Measurements from ENCODE around the gene TOX3. TPM values are rescaled to one million over a fixed set of nuclear protein-coding genes. Genes with fewer than 3 reads are reported as not detected.

TOX3 gene
- total RNA-seq, 2 donors from 2014 or later: 4.8 to 8.5 TPM

GRCh38 chr16:52498328-52499059 lies 48.4 kb downstream of the TOX3 start:
- Mint-ChIP-seq H3K4me3 (no peak overlapping the region), H3K4me1 (peaks cover 40% of the 10 kb centered on the region), H3K27me3 (ENCODE audit: insufficient read depth) (peaks cover 72% of the 10 kb centered on the region), H3K9me3 (no peaks in the 10 kb centered on the region), H3K36me3 (ENCODE audit: low read depth) (no peaks in the 10 kb centered on the region), H3K27ac (no peak overlapping the region)
- Histone ChIP-seq H3K27me3 (ENCODE audit: control insufficient read depth, insufficient read depth, low read length, poor library complexity, severe bottlenecking) (peaks cover 57% of the 10 kb centered on the region), H3K4me3 (ENCODE audit: low read length) (no peak overlapping the region), H3K4me1 (ENCODE audit: control insufficient read depth, insufficient read depth, low read length) (peaks cover 3% of the 10 kb centered on the region), H3K9me3 (ENCODE audit: control insufficient read depth, low read length) (no peaks in the 10 kb centered on the region), H3K27ac (ENCODE audit: low read depth, low read length) (peak overlapping the region; percentile 59), H3K36me3 (ENCODE audit: control insufficient read depth, insufficient read depth, low read length) (no peaks in the 10 kb centered on the region), H3K9ac (ENCODE audit: extremely low read depth, low read length, poor library complexity, severe bottlenecking) (no peak overlapping the region)
- TF ChIP-seq CTCF (conservative IDR thresholded peaks at IDR 0.05): no peak
- DNase-seq: no peak
- WGBS, 2 experiments (ENCODE audit: insufficient coverage in 1 of 2, insufficient read length in 1 of 2): 73 to 82% methylated on average over 5 to 16 of the region's 16 CpGs

- no peak overlapping the region for H3K4me3 Mint-ChIP-seq
Measured at GRCh38 chr16:52497067-52497816, 49.7 kb downstream of the TOX3 start.

More at GRCh38 chr16:52497067-52497816, 49.7 kb downstream of the TOX3 start:
- Mint-ChIP-seq H3K36me3 (ENCODE audit: low read depth) (no peaks in the 10 kb centered on the region), H3K4me1 (peaks cover 41% of the 10 kb centered on the region), H3K27me3 (ENCODE audit: insufficient read depth) (peaks cover 66% of the 10 kb centered on the region), H3K9me3 (no peaks in the 10 kb centered on the region), H3K27ac (no peak overlapping the region)
- Histone ChIP-seq H3K36me3 (ENCODE audit: control insufficient read depth, insufficient read depth, low read length) (no peaks in the 10 kb centered on the region), H3K9ac (ENCODE audit: extremely low read depth, low read length, poor library complexity, severe bottlenecking) (no peak overlapping the region), H3K27me3 (ENCODE audit: control insufficient read depth, insufficient read depth, low read length, poor library complexity, severe bottlenecking) (peaks cover 63% of the 10 kb centered on the region), H3K27ac (ENCODE audit: low read depth, low read length) (no peak overlapping the region), H3K9me3 (ENCODE audit: control insufficient read depth, low read length) (no peaks in the 10 kb centered on the region), H3K4me3 (ENCODE audit: low read length) (no peak overlapping the region), H3K4me1 (ENCODE audit: control insufficient read depth, insufficient read depth, low read length) (peaks cover 3% of the 10 kb centered on the region)
- DNase-seq: no peak
- TF ChIP-seq CTCF (conservative IDR thresholded peaks at IDR 0.05): no peak
- WGBS, 2 experiments (ENCODE audit: insufficient coverage in 1 of 2, insufficient read length in 1 of 2): 88% methylated on average over 1 of the region's 1 CpG; no CpG with 5 or more reads in 1 of the 2 experiments

All from endodermal cell (in vitro differentiated cells).